ENCODE data around the gene ZNF607. TPM values are rescaled to one million over a fixed set of nuclear protein-coding genes. Genes with fewer than 3 reads are reported as not detected.
"Not testable (repeated sequence)": the region's sequence is repeated elsewhere in the genome, so short reads cannot be mapped to it uniquely, and the experiment has no call there.

The ZNF607 gene
- 4.8 TPM for polyA plus RNA-seq (ENCODE audit: insufficient read length)

- peak; percentile 92 for DNase-seq
Measured at GRCh38 chr19:37719111-37719926, at the start of gene ZNF607. Gene ZNF607, minus strand, starts transcription at chr19:37719761. Its CDS starts 8,143 bp downstream, at chr19:37711618.

- DNase-seq, result no peak
Measured at GRCh38 chr19:37763488-37763887, 43.9 kb upstream of the ZNF607 start.

- DNase-seq, result not testable (repeated sequence)
Measured at GRCh38 chr19:37757683-37758082, 38.1 kb upstream of the ZNF607 start.

- DNase-seq, result no peak
Measured at GRCh38 chr19:37738371-37738770, 18.8 kb upstream of the ZNF607 start.

GRCh38 chr19:37725181-37725580 lies 5.6 kb upstream of the ZNF607 start:
- DNase-seq, result no peak

GRCh38 chr19:37719927-37720265 lies 335 bp upstream of the ZNF607 start:
- DNase-seq, result no peak

GRCh38 chr19:37718304-37718703 lies 1.3 kb downstream of the ZNF607 start:
- no peak for DNase-seq

GRCh38 chr19:37716140-37716539 lies 3.4 kb downstream of the ZNF607 start:
- no peak for DNase-seq

GRCh38 chr19:37706052-37706605 lies 13.4 kb downstream of the ZNF607 start:
- DNase-seq, result no peak

GRCh38 chr19:37699057-37699456 lies 20.5 kb downstream of the ZNF607 start:
- DNase-seq, result no peak

- DNase-seq, result no peak
Measured at GRCh38 chr19:37698216-37698615, 21.3 kb downstream of the ZNF607 start.

- DNase-seq, result no peak
Measured at GRCh38 chr19:37695144-37695899, 24.2 kb downstream of the ZNF607 start.

- no peak for DNase-seq
Measured at GRCh38 chr19:37692956-37693620, 26.5 kb downstream of the ZNF607 start.

GRCh38 chr19:37691881-37692504 lies 27.6 kb downstream of the ZNF607 start:
- peak; percentile 88 for DNase-seq

- no peak for DNase-seq
Measured at GRCh38 chr19:37683520-37683919, 36.0 kb downstream of the ZNF607 start.

- DNase-seq, result no peak
Measured at GRCh38 chr19:37669450-37669914, 50.1 kb downstream of the ZNF607 start.

- DNase-seq, result not testable (repeated sequence)
Measured at GRCh38 chr19:37657157-37657556, 62.4 kb downstream of the ZNF607 start.

GRCh38 chr19:37655689-37656371 lies 63.7 kb downstream of the ZNF607 start:
- DNase-seq, result peak; percentile 84

- peak; percentile 90 for DNase-seq
Measured at GRCh38 chr19:37655301-37655688, 64.3 kb downstream of the ZNF607 start, which contains the start of gene ZFP30. Gene ZFP30, minus strand, starts transcription at chr19:37655465. Its CDS starts 7,643 bp downstream, at chr19:37647822.

GRCh38 chr19:37654629-37655300 lies 64.8 kb downstream of the ZNF607 start:
- DNase-seq, result peak; percentile 26

- no peak for DNase-seq
Measured at GRCh38 chr19:37654118-37654517, 65.4 kb downstream of the ZNF607 start.

Measured in hindlimb muscle (tissue), 1 donor.